K562 (cell line): ENCODE measurements around the gene ANKRD24. TPM values are rescaled to one million over a fixed set of nuclear protein-coding genes. Genes with fewer than 3 reads are reported as not detected.

ENCODE experiments used
- CBX1 ChIP-seq: sonication (generic); IDR thresholded peaks from 2 replicates; pipeline ENCODE4 v1.6.1; 2016; ENCODE audit warnings: antibody characterized with exemption, low read depth, mild to moderate bottlenecking
- CREM ChIP-seq: IDR thresholded peaks from 2 replicates; pipeline ENCODE4 v1.6.1; 2014; ENCODE audit warnings: antibody characterized with exemption, low read depth
- ETV6 ChIP-seq, 3 experiments: fragments of 150-350 bp in 1 of 3; sonication (generic) in 1 of 3; formaldehyde crosslinking in 1 of 3; IDR thresholded peaks; 2 replicates each; pipeline versions ENCODE4 v1.6.1 to v1.8.0; 2014 to 2022; ENCODE audit warnings: borderline replicate concordance in 2 of 3, low read depth in 2 of 3, antibody characterized with exemption in 1 of 3, low read length in 1 of 3, mild to moderate bottlenecking in 1 of 3, missing genetic modification reagents in 1 of 3
- FIP1L1 ChIP-seq: fragments of 200-400 bp; formaldehyde crosslinking; IDR thresholded peaks from 2 replicates; pipeline ENCODE4 v1.6.1; 2018; ENCODE audit warnings: mild to moderate bottlenecking, low read depth, low read length; ENCODE audit not compliant: poor library complexity, severe bottlenecking
- HDAC2 ChIP-seq: fragments of 450-650 bp; IDR thresholded peaks from 2 replicates; pipeline ENCODE4 v1.6.1; 2016; ENCODE audit warnings: mild to moderate bottlenecking
- KDM5B ChIP-seq: fragments of 200-600 bp; sonication (generic); IDR thresholded peaks from 2 replicates; pipeline ENCODE4 v1.6.1; 2012; ENCODE audit warnings: low read depth, mild to moderate bottlenecking, moderate library complexity, low read length, control low read depth, inconsistent platforms; ENCODE audit not compliant: insufficient replicate concordance
- NONO ChIP-seq, 2 experiments: fragments of 200-400 bp in 1 of 2; fragments of 450-650 bp in 1 of 2; formaldehyde crosslinking in 1 of 2; IDR thresholded peaks; 2 replicates each; pipeline ENCODE4 v1.6.1; 2017; ENCODE audit warnings: low read depth in 2 of 2, mild to moderate bottlenecking in 2 of 2, moderate library complexity in 2 of 2, low read length in 1 of 2
- SREBF1 ChIP-seq: fragments of 150-350 bp; IDR thresholded peaks from 2 replicates; pipeline ENCODE4 v1.6.1; 2014; ENCODE audit warnings: antibody characterized with exemption, low read depth, low read length, borderline replicate concordance
- SRSF3 ChIP-seq: fragments of 200-400 bp; formaldehyde crosslinking; IDR thresholded peaks from 2 replicates; pipeline ENCODE4 v1.6.1; 2016; ENCODE audit warnings: mild to moderate bottlenecking, low read length, moderate library complexity; ENCODE audit not compliant: insufficient read depth
- ZNF699 ChIP-seq: fragments of 250-450 bp; sonication (Bioruptor Pico); IDR thresholded peaks from 2 replicates; pipeline ENCODE4 v1.8.0; 2021; ENCODE audit warnings: mild to moderate bottlenecking, moderate library complexity; ENCODE audit not compliant: insufficient replicate concordance
- polyA plus RNA-seq, 8 experiments: library from polyadenylated mRNA; depleted of rRNA in 4 of 8; stranded (reverse) in 5 of 8; unstranded in 3 of 8; fragments of >200 nt; fragmentation: Nextera tagmentation in 2 of 8; fragmentation: Illumina TruSeq in 1 of 8; extraction: Ambion mirVana in 2 of 8; extraction: Trizol in 1 of 8; gene quantifications; 2 replicates each; pipeline versions ENCODE4 v1.2.1 to v1.2.3, GENCODE V29; 2011 to 2014; ENCODE audit warnings: inconsistent platforms in 1 of 8, missing spikeins in 1 of 8
- total RNA-seq, 7 experiments: library from RNA; depleted of rRNA in 6 of 7; stranded (reverse); fragments of >200 nt in 6 of 7; fragmentation: Illumina TruSeq in 2 of 7; extraction: Trizol in 2 of 7; gene quantifications; 2 replicates each; pipeline versions ENCODE4 v1.2.1 to v1.2.3, GENCODE V29; 2011 to 2021; ENCODE audit warnings: low replicate concordance in 1 of 7
- TF ChIP-seq, protein P1 (sequence below): fragments of 250-450 bp; sonication (Bioruptor Pico); IDR thresholded peaks from 2 replicates; pipeline ENCODE4 v1.8.0; 2021; ENCODE audit warnings: borderline replicate concordance, mild to moderate bottlenecking, moderate library complexity; ENCODE audit not compliant: poor library complexity, severe bottlenecking
- TF ChIP-seq, protein P2 (sequence below): fragments of 450-650 bp; formaldehyde crosslinking; IDR thresholded peaks from 2 replicates; pipeline ENCODE4 v1.4.0; 2022; ENCODE audit warnings: missing genetic modification characterization
- TF ChIP-seq, protein P3 (sequence below): fragments of 150-350 bp; IDR thresholded peaks from 2 replicates; pipeline ENCODE4 v1.6.1; 2014; ENCODE audit warnings: low read depth, mild to moderate bottlenecking, low read length, borderline replicate concordance
- TF ChIP-seq, protein P4 (sequence below), 3 experiments: IDR thresholded peaks in 2 of 3; conservative IDR thresholded peaks in 1 of 3; 2 replicates each; pipeline ENCODE4 v1.5.1; 2011 to 2012; ENCODE audit warnings: low read length in 3 of 3, mild to moderate bottlenecking in 3 of 3, control low read depth in 2 of 3, improper control_type of control experiment in 1 of 3, inconsistent platforms in 1 of 3, low read depth in 1 of 3, mixed read lengths in 1 of 3, moderate library complexity in 1 of 3; ENCODE audit not compliant: insufficient read depth in 2 of 3
- TF ChIP-seq, protein P5 (sequence below), 2 experiments: IDR thresholded peaks; 2 replicates each; pipeline ENCODE4 v1.6.1; 2012; ENCODE audit warnings: improper control_type of control experiment in 2 of 2, low read depth in 2 of 2, low read length in 2 of 2, borderline replicate concordance in 1 of 2

Gene ANKRD24
- total and polyA plus RNA-seq, 9 of the 15 experiments (the other 6 are each of a cell fraction or from before 2014, with no cell fraction given), result 0.07 to 0.12 (median 0.09) TPM; not detected in 5

DNA sequence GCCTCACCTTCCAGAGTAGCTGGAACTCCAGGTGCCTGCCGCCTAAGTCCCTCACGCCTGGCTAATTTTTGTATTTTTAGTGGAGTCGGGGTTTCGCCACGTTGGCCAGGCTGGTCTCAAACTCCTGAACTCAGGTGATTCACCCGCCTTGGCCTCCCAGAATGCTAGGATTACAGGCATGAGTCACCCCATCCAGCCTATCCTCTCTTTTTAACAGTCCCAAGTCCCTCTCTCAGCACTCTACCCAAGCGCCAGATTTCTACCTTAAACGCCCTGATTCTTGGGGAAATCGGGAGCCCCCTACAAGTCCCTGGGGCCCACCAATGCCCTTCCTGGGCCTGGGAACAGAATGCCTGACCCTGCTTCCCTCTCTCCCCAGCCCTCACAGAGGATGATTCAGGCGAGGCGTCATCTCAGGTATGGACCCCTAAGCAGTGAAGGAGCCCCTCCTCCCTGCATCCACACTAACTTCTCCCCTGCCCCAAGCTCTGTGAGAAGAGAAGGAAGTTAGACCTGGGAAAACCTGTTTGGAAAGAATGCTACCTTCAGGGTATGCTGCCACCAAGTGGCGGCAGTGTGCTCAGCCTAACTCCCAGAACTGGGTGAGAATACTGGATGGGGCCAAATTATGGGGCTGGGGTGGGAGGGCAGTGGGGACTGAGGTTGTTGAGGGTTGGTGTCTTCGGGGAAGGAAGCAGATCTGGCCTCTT is 26.1 kb downstream of the ANKRD24 start (continued):
- TF ChIP-seq ETV6 (IDR thresholded peaks at IDR 0.05; ENCODE audit: borderline replicate concordance in 1 of 2, low read depth in 2 of 2, low read length in 1 of 2) (no peak), ETV6 (CRISPR knock-in tag; IDR thresholded peaks at IDR 0.05; ENCODE audit: borderline replicate concordance) (no peak), SRSF3 (no peak), FIP1L1 (no peak), ZNF699 (no peak), HDAC2 (no peak), CBX1 (0 out of 2 replicates have a peak, but pooled peaks have one; percentile 41), KDM5B (no peak), SREBF1 (no peak), NONO (IDR thresholded peaks at IDR 0.05; ENCODE audit: low read depth in 2 of 2, low read length in 1 of 2) (no peak), CREM (no peak)
- TF ChIP-seq, protein P1, sequence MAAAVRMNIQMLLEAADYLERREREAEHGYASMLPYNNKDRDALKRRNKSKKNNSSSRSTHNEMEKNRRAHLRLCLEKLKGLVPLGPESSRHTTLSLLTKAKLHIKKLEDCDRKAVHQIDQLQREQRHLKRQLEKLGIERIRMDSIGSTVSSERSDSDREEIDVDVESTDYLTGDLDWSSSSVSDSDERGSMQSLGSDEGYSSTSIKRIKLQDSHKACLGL (CRISPR knock-in tag), result no peak
- TF ChIP-seq, protein P2, sequence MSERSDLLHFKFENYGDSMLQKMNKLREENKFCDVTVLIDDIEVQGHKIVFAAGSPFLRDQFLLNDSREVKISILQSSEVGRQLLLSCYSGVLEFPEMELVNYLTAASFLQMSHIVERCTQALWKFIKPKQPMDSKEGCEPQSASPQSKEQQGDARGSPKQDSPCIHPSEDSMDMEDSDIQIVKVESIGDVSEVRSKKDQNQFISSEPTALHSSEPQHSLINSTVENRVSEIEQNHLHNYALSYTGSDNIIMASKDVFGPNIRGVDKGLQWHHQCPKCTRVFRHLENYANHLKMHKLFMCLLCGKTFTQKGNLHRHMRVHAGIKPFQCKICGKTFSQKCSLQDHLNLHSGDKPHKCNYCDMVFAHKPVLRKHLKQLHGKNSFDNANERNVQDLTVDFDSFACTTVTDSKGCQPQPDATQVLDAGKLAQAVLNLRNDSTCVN (CRISPR knock-in tag), result no peak
- TF ChIP-seq, protein P3, sequence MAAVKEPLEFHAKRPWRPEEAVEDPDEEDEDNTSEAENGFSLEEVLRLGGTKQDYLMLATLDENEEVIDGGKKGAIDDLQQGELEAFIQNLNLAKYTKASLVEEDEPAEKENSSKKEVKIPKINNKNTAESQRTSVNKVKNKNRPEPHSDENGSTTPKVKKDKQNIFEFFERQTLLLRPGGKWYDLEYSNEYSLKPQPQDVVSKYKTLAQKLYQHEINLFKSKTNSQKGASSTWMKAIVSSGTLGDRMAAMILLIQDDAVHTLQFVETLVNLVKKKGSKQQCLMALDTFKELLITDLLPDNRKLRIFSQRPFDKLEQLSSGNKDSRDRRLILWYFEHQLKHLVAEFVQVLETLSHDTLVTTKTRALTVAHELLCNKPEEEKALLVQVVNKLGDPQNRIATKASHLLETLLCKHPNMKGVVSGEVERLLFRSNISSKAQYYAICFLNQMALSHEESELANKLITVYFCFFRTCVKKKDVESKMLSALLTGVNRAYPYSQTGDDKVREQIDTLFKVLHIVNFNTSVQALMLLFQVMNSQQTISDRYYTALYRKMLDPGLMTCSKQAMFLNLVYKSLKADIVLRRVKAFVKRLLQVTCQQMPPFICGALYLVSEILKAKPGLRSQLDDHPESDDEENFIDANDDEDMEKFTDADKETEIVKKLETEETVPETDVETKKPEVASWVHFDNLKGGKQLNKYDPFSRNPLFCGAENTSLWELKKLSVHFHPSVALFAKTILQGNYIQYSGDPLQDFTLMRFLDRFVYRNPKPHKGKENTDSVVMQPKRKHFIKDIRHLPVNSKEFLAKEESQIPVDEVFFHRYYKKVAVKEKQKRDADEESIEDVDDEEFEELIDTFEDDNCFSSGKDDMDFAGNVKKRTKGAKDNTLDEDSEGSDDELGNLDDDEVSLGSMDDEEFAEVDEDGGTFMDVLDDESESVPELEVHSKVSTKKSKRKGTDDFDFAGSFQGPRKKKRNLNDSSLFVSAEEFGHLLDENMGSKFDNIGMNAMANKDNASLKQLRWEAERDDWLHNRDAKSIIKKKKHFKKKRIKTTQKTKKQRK, result no peak
- TF ChIP-seq, protein P4, sequence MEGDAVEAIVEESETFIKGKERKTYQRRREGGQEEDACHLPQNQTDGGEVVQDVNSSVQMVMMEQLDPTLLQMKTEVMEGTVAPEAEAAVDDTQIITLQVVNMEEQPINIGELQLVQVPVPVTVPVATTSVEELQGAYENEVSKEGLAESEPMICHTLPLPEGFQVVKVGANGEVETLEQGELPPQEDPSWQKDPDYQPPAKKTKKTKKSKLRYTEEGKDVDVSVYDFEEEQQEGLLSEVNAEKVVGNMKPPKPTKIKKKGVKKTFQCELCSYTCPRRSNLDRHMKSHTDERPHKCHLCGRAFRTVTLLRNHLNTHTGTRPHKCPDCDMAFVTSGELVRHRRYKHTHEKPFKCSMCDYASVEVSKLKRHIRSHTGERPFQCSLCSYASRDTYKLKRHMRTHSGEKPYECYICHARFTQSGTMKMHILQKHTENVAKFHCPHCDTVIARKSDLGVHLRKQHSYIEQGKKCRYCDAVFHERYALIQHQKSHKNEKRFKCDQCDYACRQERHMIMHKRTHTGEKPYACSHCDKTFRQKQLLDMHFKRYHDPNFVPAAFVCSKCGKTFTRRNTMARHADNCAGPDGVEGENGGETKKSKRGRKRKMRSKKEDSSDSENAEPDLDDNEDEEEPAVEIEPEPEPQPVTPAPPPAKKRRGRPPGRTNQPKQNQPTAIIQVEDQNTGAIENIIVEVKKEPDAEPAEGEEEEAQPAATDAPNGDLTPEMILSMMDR (IDR thresholded peaks at IDR 0.05 in 2 of 3, conservative IDR thresholded peaks at IDR 0.05 in 1 of 3; ENCODE audit: insufficient read depth in 2 of 3, low read depth in 1 of 3, low read length in 3 of 3), result peak; percentile 20 to 35 (median 29); a peak in 2 of 6 replicates
- TF ChIP-seq, protein P5, sequence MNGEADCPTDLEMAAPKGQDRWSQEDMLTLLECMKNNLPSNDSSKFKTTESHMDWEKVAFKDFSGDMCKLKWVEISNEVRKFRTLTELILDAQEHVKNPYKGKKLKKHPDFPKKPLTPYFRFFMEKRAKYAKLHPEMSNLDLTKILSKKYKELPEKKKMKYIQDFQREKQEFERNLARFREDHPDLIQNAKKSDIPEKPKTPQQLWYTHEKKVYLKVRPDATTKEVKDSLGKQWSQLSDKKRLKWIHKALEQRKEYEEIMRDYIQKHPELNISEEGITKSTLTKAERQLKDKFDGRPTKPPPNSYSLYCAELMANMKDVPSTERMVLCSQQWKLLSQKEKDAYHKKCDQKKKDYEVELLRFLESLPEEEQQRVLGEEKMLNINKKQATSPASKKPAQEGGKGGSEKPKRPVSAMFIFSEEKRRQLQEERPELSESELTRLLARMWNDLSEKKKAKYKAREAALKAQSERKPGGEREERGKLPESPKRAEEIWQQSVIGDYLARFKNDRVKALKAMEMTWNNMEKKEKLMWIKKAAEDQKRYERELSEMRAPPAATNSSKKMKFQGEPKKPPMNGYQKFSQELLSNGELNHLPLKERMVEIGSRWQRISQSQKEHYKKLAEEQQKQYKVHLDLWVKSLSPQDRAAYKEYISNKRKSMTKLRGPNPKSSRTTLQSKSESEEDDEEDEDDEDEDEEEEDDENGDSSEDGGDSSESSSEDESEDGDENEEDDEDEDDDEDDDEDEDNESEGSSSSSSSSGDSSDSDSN (IDR thresholded peaks at IDR 0.05; ENCODE audit: borderline replicate concordance in 1 of 2, low read depth in 2 of 2, low read length in 2 of 2), result no peak
